Gastroesophageal sphincter (tissue), 4 donors: ENCODE results near the gene CASP8. TPM values are rescaled to one million over a fixed set of nuclear protein-coding genes. Genes with fewer than 3 reads are reported as not detected.
"Not testable (repeated sequence)": the region's sequence is repeated elsewhere in the genome, so short reads cannot be mapped to it uniquely, and the experiment has no call there.

Source experiments
- ATAC-seq: fragments of 150-250 bp; one replicate; pipeline ENCODE4 v1.9.1; 2016; ENCODE audit warnings: mild to moderate bottlenecking, moderate library complexity
- H3K27ac ChIP-seq, 4 donors: fragments of 200-600 bp; sonication (generic) in 3 of 4; 1 replicate in 3 of 4; 2 replicates in 1 of 4; pipeline ENCODE4 v1.5.1; 2016 to 2019
- H3K27me3 ChIP-seq: fragments of 200-600 bp; sonication (generic); one replicate; pipeline ENCODE4 v1.5.1; 2019
- H3K36me3 ChIP-seq, 2 donors: fragments of 200-600 bp; sonication (generic); one replicate each; pipeline ENCODE4 v1.5.1; 2019; ENCODE audit warnings: control low read depth in 1 of 2
- H3K4me1 ChIP-seq, 3 donors: fragments of 200-600 bp; sonication (generic); 1 replicate in 2 of 3; 2 replicates in 1 of 3; pipeline ENCODE4 v1.5.1; 2016 to 2019; ENCODE audit warnings: control low read depth in 2 of 3
- H3K4me3 ChIP-seq, 2 donors: fragments of 200-600 bp; sonication (generic); one replicate each; pipeline ENCODE4 v1.5.1; 2019; ENCODE audit warnings: mild to moderate bottlenecking in 1 of 2, moderate library complexity in 1 of 2
- H3K9me3 ChIP-seq, 3 donors: fragments of 200-600 bp; sonication (generic); one replicate each; pipeline ENCODE4 v1.5.1; 2017 to 2019; ENCODE audit warnings: control low read depth in 2 of 3
- EP300 ChIP-seq: sonication (generic); formaldehyde crosslinking; IDR thresholded peaks from one replicate; pipeline ENCODE4 v1.6.1; 2017; ENCODE audit warnings: antibody characterized with exemption, mild to moderate bottlenecking
- POLR2A ChIP-seq, 2 donors: fragments of 450-650 bp; IDR thresholded peaks; one replicate each; pipeline ENCODE4 v1.6.1; 2017; ENCODE audit warnings: antibody characterized with exemption in 2 of 2, mild to moderate bottlenecking in 2 of 2, moderate library complexity in 1 of 2
- POLR2AphosphoS5 ChIP-seq: sonication (generic); formaldehyde crosslinking; IDR thresholded peaks from one replicate; pipeline ENCODE4 v1.6.1; 2017; ENCODE audit warnings: antibody characterized with exemption
- WGBS, 2 donors: methylation state at CpG; one replicate each; pipeline ENCODE4 v1.1.5; 2018; ENCODE audit warnings: low coverage in 1 of 2; 5-methylcytosine and 5-hydroxymethylcytosine counted together
- total RNA-seq, 4 donors: library from RNA; depleted of rRNA; stranded (reverse); fragments of >200 nt; gene quantifications; one replicate each; pipeline ENCODE4 v1.1.0, GENCODE V29; 2016
- TF ChIP-seq, protein P1 (sequence below), 4 experiments: fragments of 200-600 bp in 2 of 4; fragments of 450-650 bp in 2 of 4; sonication (generic) in 1 of 4; IDR thresholded peaks; one replicate each; pipeline ENCODE4 v1.5.1; 2017 to 2019; ENCODE audit warnings: antibody characterized with exemption in 4 of 4, mild to moderate bottlenecking in 2 of 4, moderate library complexity in 2 of 4

CASP8 gene
- total RNA-seq, 4 donors from 2014 or later, result 6.4 to 12.3 (median 10.0) TPM

DNA sequence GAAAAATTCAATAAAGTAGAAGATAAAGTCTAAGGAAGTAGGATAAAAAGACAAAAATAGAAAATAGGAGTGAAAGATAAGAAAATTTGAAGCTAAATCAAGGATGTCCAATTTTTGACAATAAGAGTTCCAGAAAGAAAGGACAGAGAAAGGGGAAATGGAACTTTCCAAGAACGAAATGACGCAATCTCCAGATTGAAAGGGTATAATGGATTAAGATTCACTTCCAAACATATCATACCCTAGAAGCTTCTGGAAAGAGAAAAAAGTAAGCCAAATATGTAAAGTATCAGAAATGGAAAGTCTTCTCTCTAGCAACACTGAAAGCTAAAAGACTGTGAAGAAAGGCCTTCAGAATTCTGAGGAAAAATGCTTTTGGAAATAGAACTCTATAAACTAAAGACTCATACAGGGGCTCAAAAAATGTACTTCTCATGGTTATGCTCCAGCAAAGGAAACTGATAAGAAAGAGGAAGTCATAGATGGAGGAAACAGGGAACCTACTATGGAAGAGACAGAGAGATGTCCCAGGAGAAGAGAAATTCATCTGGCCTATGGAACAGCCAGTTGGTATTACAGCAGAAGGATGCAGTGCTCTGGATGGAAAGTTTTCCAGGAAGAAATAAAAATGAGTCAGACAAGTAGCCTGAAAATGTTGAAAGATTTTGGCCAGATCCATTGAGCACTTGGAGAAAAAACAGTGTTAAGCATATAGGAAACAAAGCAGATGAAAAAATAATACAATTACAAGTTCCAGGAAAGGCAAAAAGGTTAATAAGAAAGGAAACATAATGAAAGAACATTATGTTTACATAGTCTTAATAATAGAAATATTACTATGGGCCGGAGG, 20.1 kb downstream of the CASP8 start:
- H3K36me3 ChIP-seq, result peaks cover 0 to 28% of the 10 kb centered on the region in 2 donors
- peak; percentile 31 for ATAC-seq
- no peaks in the 10 kb centered on the region for H3K9me3 ChIP-seq
- no peak overlapping the region for H3K4me3 ChIP-seq
- peaks cover 0 to 22% (median 0%) of the 10 kb centered on the region in 3 donors for H3K4me1 ChIP-seq
- no peaks in the 10 kb centered on the region for H3K27me3 ChIP-seq
- TF ChIP-seq EP300 (no peak), POLR2A (IDR thresholded peaks at IDR 0.05) (no peak), POLR2AphosphoS5 (no peak)
- TF ChIP-seq, protein P1, sequence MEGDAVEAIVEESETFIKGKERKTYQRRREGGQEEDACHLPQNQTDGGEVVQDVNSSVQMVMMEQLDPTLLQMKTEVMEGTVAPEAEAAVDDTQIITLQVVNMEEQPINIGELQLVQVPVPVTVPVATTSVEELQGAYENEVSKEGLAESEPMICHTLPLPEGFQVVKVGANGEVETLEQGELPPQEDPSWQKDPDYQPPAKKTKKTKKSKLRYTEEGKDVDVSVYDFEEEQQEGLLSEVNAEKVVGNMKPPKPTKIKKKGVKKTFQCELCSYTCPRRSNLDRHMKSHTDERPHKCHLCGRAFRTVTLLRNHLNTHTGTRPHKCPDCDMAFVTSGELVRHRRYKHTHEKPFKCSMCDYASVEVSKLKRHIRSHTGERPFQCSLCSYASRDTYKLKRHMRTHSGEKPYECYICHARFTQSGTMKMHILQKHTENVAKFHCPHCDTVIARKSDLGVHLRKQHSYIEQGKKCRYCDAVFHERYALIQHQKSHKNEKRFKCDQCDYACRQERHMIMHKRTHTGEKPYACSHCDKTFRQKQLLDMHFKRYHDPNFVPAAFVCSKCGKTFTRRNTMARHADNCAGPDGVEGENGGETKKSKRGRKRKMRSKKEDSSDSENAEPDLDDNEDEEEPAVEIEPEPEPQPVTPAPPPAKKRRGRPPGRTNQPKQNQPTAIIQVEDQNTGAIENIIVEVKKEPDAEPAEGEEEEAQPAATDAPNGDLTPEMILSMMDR (IDR thresholded peaks at IDR 0.05), result no peak
- WGBS, 2 donors, result 85 to 87% methylated on average over 3 of the region's 3 CpGs
- peak overlapping the region in 1 of 4 donors; percentile 51 for H3K27ac ChIP-seq

DNA sequence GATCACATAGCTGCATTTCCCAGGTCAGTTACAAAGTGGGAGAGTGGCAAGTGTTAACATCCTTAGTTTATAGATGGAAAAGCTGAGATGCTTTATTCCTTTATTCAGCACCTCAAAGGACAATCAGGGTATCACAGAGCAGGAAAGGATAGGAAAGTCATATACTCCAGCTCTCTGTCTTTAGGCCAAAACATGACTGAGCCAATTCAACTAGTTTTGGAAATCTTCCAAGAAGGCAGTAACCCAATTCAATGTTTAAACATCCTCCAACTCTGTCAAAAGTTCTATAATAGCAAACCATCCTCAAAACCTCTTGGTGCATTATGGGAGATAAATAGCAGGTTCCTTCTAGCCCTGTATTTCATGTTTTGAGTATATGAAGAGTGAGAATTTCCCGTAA, 25.2 kb downstream of the CASP8 start:
- H3K4me1 ChIP-seq, result peaks cover 0 to 18% (median 0%) of the 10 kb centered on the region in 3 donors
- ATAC-seq, result no peak
- no peaks in the 10 kb centered on the region for H3K27me3 ChIP-seq
- WGBS, 2 donors, result 89% methylated on average over 1 of the region's 1 CpG; no CpG with 5 or more reads in 1 of the 2 donors
- H3K9me3 ChIP-seq, result no peaks in the 10 kb centered on the region
- H3K4me3 ChIP-seq, result no peak overlapping the region
- TF ChIP-seq POLR2A (IDR thresholded peaks at IDR 0.05), result no peak
- TF ChIP-seq POLR2AphosphoS5, result no peak
- no peak for TF ChIP-seq EP300
- peaks cover 0 to 35% of the 10 kb centered on the region in 2 donors for H3K36me3 ChIP-seq
- peak overlapping the region in 1 of 4 donors; percentile 64 for H3K27ac ChIP-seq

DNA sequence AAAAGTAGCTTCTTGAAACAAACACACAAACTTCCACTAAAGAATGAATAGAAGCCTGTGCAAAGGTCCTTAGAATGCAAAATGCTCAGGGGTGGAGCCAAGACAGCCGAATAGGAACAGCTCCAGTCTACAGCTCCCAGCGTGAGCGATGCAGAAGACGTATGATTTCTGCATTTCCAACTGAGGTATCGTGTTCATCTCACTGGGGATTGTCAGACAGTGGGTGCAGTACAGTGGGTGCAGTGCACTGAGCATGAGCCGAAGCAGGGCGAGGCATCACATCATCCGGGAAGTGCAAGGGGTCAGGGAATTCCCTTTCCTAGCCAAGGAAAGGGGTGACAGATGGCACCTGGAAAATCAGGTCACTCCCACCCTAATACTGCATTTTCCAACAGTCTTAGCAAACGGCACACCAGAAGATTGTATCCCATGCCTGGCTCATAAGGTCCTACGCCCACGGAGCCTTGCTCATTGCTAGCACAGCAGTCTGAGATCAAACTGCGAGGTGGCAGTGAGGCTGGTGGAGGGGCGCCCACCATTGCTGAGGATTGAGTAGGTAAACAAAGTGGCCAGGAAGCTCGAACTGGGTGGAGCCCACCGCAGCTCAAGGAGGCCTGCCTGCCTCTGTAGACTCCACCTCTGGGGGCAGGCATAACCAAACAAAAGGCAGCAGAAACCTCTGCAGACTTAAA, 30.3 kb downstream of the CASP8 start:
- ATAC-seq, H3K27me3 ChIP-seq, H3K27ac ChIP-seq, H3K4me3 ChIP-seq, H3K4me1 ChIP-seq, H3K9me3 ChIP-seq: not testable (repeated sequence)
- peaks cover 0 to 41% of the 10 kb centered on the region in 2 donors for H3K36me3 ChIP-seq
- WGBS, 2 donors, result 89 to 90% methylated on average over 8 of the region's 15 CpGs

DNA sequence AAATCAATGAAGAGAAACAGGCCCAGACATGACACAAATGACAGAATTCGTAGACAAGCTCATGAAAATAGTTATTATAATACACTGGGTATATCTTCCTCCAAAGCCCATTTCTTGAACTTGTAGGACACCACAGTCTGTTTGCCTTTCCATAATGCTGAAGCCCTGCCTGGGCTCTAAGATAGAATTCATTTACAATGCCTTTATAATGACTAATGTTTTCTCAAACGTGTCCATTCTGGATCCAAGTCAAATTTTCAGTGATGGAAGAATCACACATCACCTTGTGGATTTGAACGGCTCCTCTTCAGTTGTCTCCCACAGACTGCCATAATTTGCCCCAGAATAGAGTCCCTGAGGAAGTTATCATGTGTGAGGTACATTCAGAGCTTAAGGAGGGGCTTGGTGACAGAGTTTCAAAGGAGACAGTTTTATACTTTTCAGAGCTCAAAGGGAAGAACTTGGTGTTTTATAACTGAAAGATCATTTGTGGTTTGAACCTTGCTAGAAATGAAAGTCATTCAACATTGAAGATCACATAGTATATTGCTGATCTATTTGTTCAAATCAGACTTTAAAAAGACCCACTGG, 38.2 kb downstream of the CASP8 start:
- Histone ChIP-seq H3K27me3 (no peaks in the 10 kb centered on the region), H3K4me1 (no peaks in the 10 kb centered on the region), H3K4me3 (no peak overlapping the region), H3K27ac (no peak overlapping the region), H3K36me3 (peaks cover 0 to 28% of the 10 kb centered on the region in 2 donors), H3K9me3 (peaks cover 0 to 14% (median 0%) of the 10 kb centered on the region in 3 donors)
- TF ChIP-seq POLR2A (IDR thresholded peaks at IDR 0.05) (no peak), EP300 (no peak)
- 59 to 67% methylated on average over 3 of the region's 3 CpGs for WGBS, 2 donors
- no peak for ATAC-seq

DNA sequence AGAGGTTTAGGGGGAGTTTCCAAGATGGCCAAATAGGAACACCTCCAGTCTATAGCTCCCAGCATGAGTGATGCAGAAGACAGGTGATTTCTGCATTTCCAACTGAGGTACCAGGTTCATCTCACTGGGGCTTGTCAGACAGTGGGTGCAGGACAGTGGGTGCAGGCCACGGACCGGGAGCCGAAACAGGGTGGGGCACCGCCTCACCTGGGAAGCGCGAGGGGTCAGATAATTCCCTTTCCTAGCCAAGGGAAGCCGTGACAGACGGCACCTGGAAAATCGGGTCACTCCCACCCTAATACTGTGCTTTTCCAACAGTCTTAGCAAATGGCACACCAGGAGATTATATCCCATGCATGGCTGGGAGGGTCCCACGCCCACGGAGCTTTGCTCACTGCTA, 39.6 kb downstream of the CASP8 start:
- H3K27me3 ChIP-seq, ATAC-seq, H3K27ac ChIP-seq, H3K4me1 ChIP-seq, H3K4me3 ChIP-seq: not testable (repeated sequence)
- Histone ChIP-seq H3K9me3 (peaks cover 0 to 14% (median 0%) of the 10 kb centered on the region in 3 donors), H3K36me3 (peaks cover 0 to 28% of the 10 kb centered on the region in 2 donors)
- 91% methylated on average over 7 to 9 of the region's 11 CpGs for WGBS, 2 donors

DNA sequence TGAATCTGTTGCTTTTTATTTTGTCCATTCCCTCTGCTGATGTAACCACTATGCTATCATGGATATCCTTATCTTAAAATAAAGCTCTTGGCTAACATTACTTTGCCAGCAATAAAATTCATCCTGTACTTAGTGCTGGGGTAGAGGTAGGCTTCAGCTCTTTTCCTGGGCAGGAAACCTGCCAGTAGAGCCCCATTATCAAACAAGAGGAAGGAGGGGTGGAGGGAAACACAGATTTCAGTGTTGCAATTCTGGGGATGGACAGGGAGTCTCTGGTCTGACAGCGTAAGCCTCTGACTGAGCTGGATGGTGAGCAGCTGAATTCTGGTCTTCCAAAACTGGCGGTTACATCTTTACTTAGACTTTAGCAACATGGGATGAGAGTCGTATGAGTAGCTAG, 47.5 kb downstream of the CASP8 start:
- 92 to 97% methylated on average over 3 of the region's 3 CpGs for WGBS, 2 donors

More for the DNA sequence above, 47.5 kb downstream of the CASP8 start:
- H3K27ac ChIP-seq, result no peak overlapping the region
- no peak for TF ChIP-seq POLR2AphosphoS5
- no peak for TF ChIP-seq POLR2A (IDR thresholded peaks at IDR 0.05)
- TF ChIP-seq EP300, result no peak
- TF ChIP-seq, protein P1 (IDR thresholded peaks at IDR 0.05), result no peak
- no peaks in the 10 kb centered on the region for H3K9me3 ChIP-seq
- no peaks in the 10 kb centered on the region for H3K4me1 ChIP-seq
- peaks cover 0 to 37% of the 10 kb centered on the region in 2 donors for H3K36me3 ChIP-seq
- H3K27me3 ChIP-seq, result no peaks in the 10 kb centered on the region
- no peak for ATAC-seq
- no peak overlapping the region for H3K4me3 ChIP-seq
